RKO (cell line): ENCODE measurements around the gene THNSL1.
"Not testable (repeated sequence)": the region's sequence is repeated elsewhere in the genome, so short reads cannot be mapped to it uniquely, and the experiment has no call there.

Experiments used
- DNase-seq: peaks from one replicate; pipeline ENCODE4 v3.0.0-alpha.2; 2016; ENCODE audit warnings: low spot score

THNSL1 gene

GRCh38 chr10:24995072-24995471, 21.3 kb upstream of the THNSL1 start:
- no peak for DNase-seq

- no peak for DNase-seq
Observed at GRCh38 chr10:24998044-24998443, 18.4 kb upstream of the THNSL1 start.

- not testable (repeated sequence) for DNase-seq
Observed at GRCh38 chr10:25011591-25011990, 4.8 kb upstream of the THNSL1 start.

- DNase-seq, result no peak
Observed at GRCh38 chr10:25014579-25014978, 1.8 kb upstream of the THNSL1 start.

GRCh38 chr10:25015828-25016375, 510 bp upstream of the THNSL1 start, which contains the start of gene ENKUR:
ENKUR (minus strand) TSS chr10:25016158; CDS start chr10:25015936, 222 bp downstream.
- DNase-seq, result peak; percentile 97

GRCh38 chr10:25017154-25017590, 760 bp downstream of the THNSL1 start:
- DNase-seq, result peak; percentile 61

- DNase-seq, result peak; percentile 55
Observed at GRCh38 chr10:25017661-25018060, 1.2 kb downstream of the THNSL1 start.

- no peak for DNase-seq
Observed at GRCh38 chr10:25018703-25019102, 2.3 kb downstream of the THNSL1 start.

- no peak for DNase-seq
Observed at GRCh38 chr10:25023278-25023677, 6.9 kb downstream of the THNSL1 start.

- no peak for DNase-seq
Observed at GRCh38 chr10:25024528-25024927, 8.1 kb downstream of the THNSL1 start.

- peak; percentile 46 for DNase-seq
Observed at GRCh38 chr10:25026463-25026862, 10.1 kb downstream of the THNSL1 start.

- peak; percentile 27 for DNase-seq
Observed at GRCh38 chr10:25028711-25029110, 12.3 kb downstream of the THNSL1 start.

GRCh38 chr10:25029519-25029918, 13.1 kb downstream of the THNSL1 start:
- no peak for DNase-seq

- no peak for DNase-seq
Observed at GRCh38 chr10:25036381-25036780, 20.0 kb downstream of the THNSL1 start.

GRCh38 chr10:25038325-25038724, 21.9 kb downstream of the THNSL1 start:
- no peak for DNase-seq

- DNase-seq, result no peak
Observed at GRCh38 chr10:25039531-25039930, 23.1 kb downstream of the THNSL1 start.

- DNase-seq, result no peak
Observed at GRCh38 chr10:25046641-25047040, 30.2 kb downstream of the THNSL1 start.

- DNase-seq, result no peak
Observed at GRCh38 chr10:25047088-25047487, 30.7 kb downstream of the THNSL1 start.

GRCh38 chr10:25047591-25048301, 31.3 kb downstream of the THNSL1 start:
- no peak for DNase-seq

- no peak for DNase-seq
Observed at GRCh38 chr10:25048450-25048849, 32.0 kb downstream of the THNSL1 start.

- DNase-seq, result no peak
Observed at GRCh38 chr10:25049966-25050365, 33.6 kb downstream of the THNSL1 start.

GRCh38 chr10:25050402-25050801, 34.0 kb downstream of the THNSL1 start:
- DNase-seq, result no peak

- DNase-seq, result no peak
Observed at GRCh38 chr10:25052012-25052411, 35.6 kb downstream of the THNSL1 start.

GRCh38 chr10:25056726-25057125, 40.3 kb downstream of the THNSL1 start:
- no peak for DNase-seq
